HG03139 (cell line): Measurements from ENCODE around the gene USO1.
"Not testable (repeated sequence)": the region's sequence is repeated elsewhere in the genome, so short reads cannot be mapped to it uniquely, and the experiment has no call there.

Source experiments
- ATAC-seq: cut with Tn5 transposase; IDR thresholded peaks from one replicate; pipeline ENCODE4 v1.9.1; 2021; ENCODE audit not compliant: unreplicated experiment

Gene USO1

DNA sequence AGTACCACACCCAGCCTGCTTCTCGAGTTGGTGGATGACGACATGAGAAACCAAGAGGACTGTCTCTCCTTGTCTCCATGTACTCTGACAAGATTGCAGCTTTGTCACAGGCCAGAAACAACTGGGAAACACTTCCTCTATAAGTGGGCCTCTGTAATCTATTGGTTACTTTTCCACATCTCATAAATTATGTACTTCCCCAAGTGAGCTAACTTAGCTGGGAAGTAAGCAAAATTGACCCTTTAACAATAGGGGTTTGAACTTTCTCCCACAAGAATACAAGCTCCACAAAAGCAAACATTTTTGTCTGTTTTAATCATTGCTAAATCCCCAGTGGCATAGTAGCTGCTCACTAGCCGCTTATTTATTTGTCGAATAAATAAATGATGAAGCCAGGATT, 14.1 kb upstream of the USO1 start:
- ATAC-seq: no peak

GRCh38 chr4:75714011-75714410, 10.4 kb upstream of the USO1 start:
- no peak for ATAC-seq

GRCh38 chr4:75714704-75715103, 9.7 kb upstream of the USO1 start:
- ATAC-seq: no peak

GRCh38 chr4:75715105-75715799, 9.1 kb upstream of the USO1 start:
- ATAC-seq: no peak

GRCh38 chr4:75716054-75716453, 8.3 kb upstream of the USO1 start:
- not testable (repeated sequence) for ATAC-seq

DNA sequence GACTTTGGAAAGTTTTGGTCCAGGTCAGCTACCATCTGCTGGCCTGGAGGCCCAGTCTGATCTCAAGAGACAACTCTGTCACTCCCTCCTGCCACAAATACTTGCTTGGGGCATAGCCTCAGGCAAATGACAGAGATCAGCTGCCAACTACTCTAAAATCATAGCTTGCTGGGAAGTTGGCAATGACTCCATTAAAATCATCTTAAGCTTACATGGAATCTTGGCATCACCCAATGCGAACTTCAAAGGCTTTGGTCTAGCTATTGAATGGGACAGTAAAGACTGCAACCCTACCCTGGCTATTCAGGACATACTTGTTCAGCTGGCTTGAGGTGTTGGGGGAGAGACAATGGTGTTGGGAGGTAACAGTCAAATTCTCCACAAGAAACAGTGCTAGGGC, 7.0 kb upstream of the USO1 start:
- ATAC-seq: no peak

GRCh38 chr4:75718529-75718928, 5.8 kb upstream of the USO1 start:
- ATAC-seq: no peak

- no peak for ATAC-seq
Measured at GRCh38 chr4:75722417-75722816, 2.0 kb upstream of the USO1 start.

- no peak for ATAC-seq
Measured at GRCh38 chr4:75723163-75724065, 963 bp upstream of the USO1 start.

- ATAC-seq: peak; percentile 46
Measured at GRCh38 chr4:75724867-75725724, 719 bp downstream of the USO1 start.

- ATAC-seq: not testable (repeated sequence)
Measured at GRCh38 chr4:75725942-75726538, 1.7 kb downstream of the USO1 start.

DNA sequence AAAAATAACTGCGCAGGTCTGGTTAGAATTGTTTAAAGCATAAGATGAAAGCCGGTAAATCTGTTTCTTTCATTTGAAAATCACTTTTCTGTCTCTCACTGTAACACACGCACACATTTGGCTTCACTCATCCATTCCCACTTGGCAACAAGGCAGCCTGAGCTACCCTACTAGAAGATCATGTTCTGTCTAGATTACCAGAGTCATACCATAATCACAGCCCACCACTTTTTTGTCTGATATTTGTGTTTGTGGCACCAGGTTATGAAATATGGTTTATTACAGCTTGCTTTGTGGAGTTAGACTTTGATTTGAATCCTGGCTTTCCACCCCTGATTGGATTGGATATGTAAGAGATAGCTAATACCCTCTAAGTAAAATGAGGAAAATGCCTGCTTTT, 2.2 kb downstream of the USO1 start:
- no peak for ATAC-seq

DNA sequence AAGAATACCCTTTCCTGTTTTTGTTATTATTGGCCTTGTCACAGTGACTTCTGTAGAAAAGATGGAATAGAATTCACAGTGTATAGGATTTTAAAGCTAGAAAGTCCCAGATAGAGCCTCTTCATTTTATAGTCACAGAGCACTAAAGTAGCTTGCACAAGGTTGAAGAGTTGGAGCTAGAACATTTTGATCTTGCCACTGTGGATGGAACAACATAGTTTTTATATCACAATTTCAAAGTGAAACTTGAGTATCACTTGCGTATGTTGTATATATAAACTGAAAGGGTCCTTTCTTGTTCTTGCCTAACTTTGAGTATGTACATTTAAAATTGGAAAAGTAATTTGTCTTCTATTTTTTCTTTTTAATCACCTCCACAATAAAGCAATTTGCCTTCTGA, 2.7 kb downstream of the USO1 start:
- no peak for ATAC-seq

DNA sequence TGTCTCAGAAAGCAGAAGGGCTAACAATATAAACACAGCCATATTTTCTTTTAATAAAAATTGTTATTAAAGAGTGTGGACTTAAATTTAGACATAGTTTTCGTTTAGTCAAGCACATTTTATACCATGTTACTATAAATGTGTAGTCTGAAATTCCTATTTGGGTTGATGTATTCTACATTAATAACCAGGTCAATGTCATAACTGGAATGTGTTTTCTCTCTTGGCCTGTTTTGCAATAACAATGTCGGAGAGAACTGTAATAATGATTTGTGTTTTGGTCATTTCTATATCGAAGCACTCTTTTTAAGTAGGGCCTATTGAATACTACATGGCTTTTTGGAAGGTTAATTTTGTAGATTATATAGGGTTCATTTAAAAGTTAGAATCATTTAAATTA, 5.5 kb downstream of the USO1 start:
- ATAC-seq: no peak

DNA sequence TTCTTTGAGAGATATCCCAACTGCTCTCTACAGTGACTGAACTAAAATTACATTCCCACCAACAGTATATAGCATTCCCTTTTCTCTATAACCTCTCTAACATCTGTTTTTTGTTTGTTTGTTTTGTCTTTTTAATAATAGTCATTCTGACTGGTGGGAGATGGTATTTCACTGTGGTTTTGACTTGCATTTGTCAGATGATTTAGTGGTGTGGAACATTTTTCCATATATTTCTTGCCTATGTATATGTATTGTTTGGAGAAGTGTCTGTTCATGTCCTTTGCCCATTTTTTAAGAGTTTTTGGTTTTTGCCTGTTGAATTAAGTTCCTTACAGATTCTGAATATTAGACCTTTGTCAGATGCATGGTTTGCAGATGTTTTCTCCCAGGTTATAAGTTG, 9.0 kb downstream of the USO1 start:
- no peak for ATAC-seq

GRCh38 chr4:75735525-75735924, 11.1 kb downstream of the USO1 start:
- ATAC-seq: no peak

DNA sequence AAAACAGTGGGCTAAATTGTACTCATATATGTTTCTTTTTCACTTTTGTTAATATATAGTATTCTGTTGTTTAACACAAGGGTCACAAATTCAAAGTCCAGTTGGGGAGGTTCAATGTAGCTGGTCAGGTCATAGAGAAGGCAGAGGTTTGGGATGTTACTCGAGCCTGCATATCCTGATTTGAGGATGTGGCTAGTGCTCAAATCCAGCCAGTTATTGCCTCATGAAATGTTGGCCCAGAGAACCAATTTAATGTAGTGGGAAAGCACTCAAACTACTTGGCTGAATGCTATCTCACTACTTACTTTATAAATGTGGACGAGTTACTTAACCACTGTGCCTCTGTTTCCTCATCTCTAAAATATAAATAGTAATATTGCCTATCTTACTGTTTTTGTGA, 12.5 kb downstream of the USO1 start:
- ATAC-seq: no peak

DNA sequence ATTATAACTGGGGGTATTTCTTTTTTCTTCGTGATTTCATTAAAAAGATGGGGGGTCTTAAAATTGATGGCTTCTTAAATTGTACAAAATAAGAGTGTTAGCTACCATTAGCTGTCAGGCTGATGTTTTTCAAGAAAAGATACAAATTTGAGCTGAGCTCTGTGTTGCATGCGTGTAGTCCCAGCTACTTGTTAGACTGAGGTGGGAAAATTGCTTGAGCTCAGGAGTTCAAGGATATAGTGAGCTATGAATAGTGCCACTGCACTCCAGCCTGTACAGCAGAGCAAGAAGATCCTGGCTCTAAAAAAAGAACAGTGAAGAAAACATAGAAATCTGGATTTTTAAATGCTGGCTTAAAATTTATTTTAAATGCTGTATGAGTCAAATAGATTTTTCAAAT, 13.0 kb downstream of the USO1 start:
- ATAC-seq: no peak

- ATAC-seq: no peak
Measured at GRCh38 chr4:75741027-75741426, 16.6 kb downstream of the USO1 start.

DNA sequence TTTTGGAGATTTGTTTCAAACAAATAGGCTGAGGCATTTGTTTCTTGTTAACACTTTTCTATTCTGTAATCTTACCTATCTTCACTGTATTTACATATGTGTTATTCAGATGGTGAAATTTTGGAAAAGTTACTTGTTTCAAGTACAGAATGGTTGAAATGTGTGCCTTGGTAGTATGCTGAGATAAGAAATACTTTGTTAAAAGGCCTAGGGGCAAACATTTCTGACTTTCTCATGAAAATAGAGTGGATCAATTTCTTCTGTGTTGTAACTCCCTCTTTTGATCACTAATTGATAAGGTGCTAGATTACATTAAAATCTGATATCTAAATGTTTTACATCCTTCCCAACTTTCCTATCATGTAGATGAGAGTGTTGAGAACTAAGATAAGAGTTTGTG, 18.1 kb downstream of the USO1 start:
- ATAC-seq: no peak

DNA sequence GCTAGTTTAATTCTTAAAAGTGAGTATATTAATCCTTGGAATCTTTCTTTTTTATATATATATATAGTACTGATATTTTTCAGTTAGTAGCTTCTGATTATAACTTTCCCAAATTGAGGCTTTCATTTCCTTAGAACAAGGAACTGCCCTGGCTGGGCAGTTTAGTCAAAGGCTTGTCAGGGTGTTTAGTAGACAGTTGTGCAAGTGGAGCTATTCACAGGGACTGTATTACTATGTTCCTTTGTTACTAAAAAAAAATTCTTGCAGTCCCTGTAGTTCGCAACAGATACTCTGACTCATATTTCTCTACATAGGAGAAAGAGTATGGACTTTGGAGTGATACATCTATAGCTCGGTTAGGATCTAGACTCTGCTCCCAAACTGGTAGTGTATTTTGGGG, 20.8 kb downstream of the USO1 start:
- no peak for ATAC-seq
